Ramos (cell line): ENCODE data around the gene ARMC6.
"Not testable (repeated sequence)": the region's sequence is repeated elsewhere in the genome, so short reads cannot be mapped to it uniquely, and the experiment has no call there.

Experiments
- in situ Hi-C: fragments of 300-500 bp; cut with MboI; formaldehyde crosslinking; loops from one replicate; pipeline ENCODE4 v1.14.3; 2022; ENCODE audit warnings: low sequenced_read_pairs; ENCODE audit not compliant: unreplicated experiment

The ARMC6 gene

DNA sequence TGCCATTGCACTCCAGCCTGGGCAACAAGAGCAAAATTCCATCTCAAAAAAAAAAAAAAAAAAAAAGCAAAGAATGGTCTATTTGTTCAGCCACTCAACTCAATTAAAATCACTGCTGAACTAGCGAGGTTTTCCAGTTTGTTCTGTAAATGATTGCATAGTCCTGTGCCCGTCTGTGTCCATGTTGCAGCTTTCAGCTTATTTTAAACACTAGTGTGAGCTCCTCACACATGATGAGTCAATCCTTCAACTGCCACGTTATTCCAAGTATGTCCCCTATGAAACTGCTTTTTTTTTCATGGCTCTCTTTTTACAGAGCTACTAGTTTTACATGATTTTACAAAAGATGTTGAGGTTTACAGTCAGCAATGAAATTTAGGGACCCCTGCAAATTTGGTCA, 12.3 kb upstream of the ARMC6 start:
- in situ Hi-C loops: no loop called here

GRCh38 chr19:19022380-19022961, 10.9 kb upstream of the ARMC6 start:
- in situ Hi-C loops: no loop called here

- in situ Hi-C loops: not testable (repeated sequence)
Observed at GRCh38 chr19:19023376-19023775, 10.0 kb upstream of the ARMC6 start.

- in situ Hi-C loops: no loop called here
Observed at GRCh38 chr19:19025861-19026260, 7.5 kb upstream of the ARMC6 start.

- in situ Hi-C loops: no loop called here
Observed at GRCh38 chr19:19026299-19026971, 7.0 kb upstream of the ARMC6 start.

GRCh38 chr19:19027228-19027627, 6.2 kb upstream of the ARMC6 start:
- in situ Hi-C loops: no loop called here

DNA sequence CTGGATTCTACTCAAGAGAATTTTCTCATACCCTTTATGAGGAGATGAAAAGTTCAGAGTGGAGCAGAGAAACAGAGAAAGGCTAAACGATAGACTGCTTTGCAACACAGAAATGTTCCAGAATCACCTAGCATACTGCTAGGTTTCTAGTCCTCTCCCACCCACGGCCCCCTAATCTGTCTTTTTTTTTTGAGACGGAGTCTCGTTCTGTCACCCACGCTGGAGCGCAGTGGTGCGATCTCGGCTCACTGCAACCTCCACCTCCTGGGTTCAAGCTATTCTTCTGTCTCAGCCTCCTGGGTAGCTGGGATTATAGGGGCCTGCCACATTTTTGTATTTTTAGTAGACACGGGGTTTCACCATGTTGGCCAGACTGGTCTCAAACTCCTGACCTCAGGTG, 4.9 kb upstream of the ARMC6 start:
- in situ Hi-C loops: no loop called here

DNA sequence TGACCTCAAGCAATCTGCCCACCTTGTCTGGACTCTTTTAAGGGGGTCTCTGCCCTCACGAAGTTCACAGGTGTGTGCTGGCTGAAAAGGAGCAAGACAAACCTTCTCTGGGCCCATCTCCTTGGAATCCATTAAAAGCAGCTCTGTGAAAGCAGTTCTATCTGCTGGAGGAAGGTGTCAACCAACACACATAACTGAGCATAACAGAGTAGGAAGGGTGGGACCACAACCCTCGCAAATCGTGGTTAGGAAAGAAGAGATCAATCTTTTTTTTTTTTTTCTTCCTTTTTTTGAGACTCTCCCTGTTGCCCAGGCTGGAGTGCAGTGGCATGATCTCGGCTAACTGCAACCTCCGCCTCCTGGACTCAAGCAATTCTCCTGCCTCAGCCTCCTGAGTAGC, 1.5 kb upstream of the ARMC6 start:
- in situ Hi-C loops: no loop called here

GRCh38 chr19:19032420-19033175, 805 bp upstream of the ARMC6 start:
- in situ Hi-C loops: no loop called here

DNA sequence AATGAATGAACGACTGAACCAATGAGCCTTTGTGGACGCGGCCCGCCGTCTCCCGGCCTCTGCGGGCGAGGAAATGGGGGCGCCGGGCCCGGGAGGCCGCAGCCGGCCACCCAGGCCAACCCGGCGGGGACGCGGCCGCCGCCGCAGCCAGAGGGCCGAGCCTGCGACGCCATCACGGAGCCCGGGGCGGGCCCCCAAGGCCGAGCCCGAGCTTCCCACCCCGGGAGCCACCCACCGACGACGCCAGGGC, 302 bp upstream of the ARMC6 start:
- in situ Hi-C loops: no loop called here

GRCh38 chr19:19034204-19034624, 811 bp downstream of the ARMC6 start:
- in situ Hi-C loops: no loop called here

DNA sequence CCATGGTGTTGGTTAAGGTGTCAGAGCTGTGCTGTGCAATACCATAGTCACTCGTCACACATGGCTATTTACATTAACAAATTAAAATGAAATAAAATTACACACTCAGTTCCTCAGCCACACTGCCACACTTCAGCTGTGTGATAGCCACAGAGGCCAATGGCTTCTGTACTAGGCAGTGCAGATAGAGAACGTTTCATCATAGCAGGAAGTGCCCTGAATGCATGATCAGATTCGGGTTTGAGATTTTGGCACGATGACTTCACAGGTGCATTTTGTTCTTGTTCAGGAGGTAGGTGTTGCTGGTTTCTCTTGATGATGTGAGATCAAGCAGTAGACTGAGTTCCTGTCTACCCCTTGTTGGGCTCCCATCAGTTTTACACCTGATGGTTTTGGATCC, 6.5 kb downstream of the ARMC6 start:
- in situ Hi-C loops: no loop called here

- in situ Hi-C loops: no loop called here
Observed at GRCh38 chr19:19040417-19040816, 7.0 kb downstream of the ARMC6 start.

GRCh38 chr19:19042732-19043280, 9.4 kb downstream of the ARMC6 start:
- in situ Hi-C loops: no loop called here

DNA sequence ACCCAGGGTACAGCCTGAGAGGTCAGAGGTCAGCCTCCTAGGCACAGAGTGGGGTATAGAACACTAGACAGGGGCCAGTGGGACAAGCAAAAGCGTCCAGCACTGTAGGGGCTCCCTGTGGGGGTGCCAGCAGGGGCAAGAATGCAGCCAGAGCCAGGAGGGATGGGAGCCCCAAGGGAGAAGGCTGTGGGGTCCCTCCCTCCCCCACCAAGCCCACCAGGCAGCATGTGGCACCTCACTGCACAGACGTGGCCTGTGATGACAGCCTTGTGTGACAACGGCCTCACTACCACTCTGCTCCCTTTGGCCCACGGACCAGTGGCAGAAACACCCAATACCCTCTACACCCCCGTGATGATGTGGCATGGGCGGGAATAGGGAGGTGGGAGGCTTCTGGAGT, 10.1 kb downstream of the ARMC6 start:
- in situ Hi-C loops: no loop called here

DNA sequence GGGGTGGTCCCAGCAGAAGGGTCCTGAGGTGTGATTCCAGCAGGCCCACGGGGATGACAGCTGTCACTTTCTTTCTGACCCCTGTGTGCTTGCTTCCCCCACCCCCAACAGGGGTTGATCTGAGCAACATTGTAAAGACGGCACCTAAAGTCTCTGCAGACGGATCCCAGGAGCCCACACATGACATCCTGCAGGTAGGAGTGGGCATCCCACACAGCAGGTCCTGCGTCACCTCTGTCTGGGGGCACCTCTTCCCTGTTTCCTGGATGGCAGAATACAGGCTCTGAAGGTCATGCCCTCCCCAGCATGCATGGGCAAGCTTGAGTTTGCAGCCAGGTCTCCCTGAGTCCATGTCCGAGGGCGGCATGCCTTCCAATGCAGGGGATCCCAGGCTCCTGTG, 10.5 kb downstream of the ARMC6 start:
- in situ Hi-C loops: no loop called here

- in situ Hi-C loops: no loop called here
Observed at GRCh38 chr19:19049406-19049805, 16.0 kb downstream of the ARMC6 start.

GRCh38 chr19:19050104-19050503, 16.7 kb downstream of the ARMC6 start:
- in situ Hi-C loops: no loop called here

DNA sequence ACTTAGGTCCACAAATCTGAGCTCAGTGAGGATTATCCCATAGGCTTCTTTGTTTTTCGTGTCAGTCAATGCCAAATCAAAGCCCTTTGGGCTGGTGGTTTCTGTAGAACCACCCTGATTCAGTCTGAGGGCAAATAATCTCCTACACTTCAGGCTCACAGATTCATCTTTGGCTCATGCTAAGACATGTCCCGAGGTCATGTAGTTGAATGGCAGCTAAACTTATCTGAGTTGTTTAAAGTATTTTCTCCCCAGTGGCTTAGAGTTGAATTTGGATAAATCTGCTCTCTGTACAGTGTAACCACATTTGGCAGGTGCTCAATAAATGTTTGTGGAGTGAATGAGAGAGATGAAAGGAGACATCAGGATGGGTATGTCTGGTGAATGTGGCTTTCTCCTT, 17.3 kb downstream of the ARMC6 start:
- in situ Hi-C loops: no loop called here

- in situ Hi-C loops: no loop called here
Observed at GRCh38 chr19:19051478-19052213, 18.2 kb downstream of the ARMC6 start.

GRCh38 chr19:19052921-19053320, 19.5 kb downstream of the ARMC6 start:
- in situ Hi-C loops: no loop called here
